ENCODE results near the gene NFKBIB.
"Not testable (repeated sequence)": the region's sequence is repeated elsewhere in the genome, so short reads cannot be mapped to it uniquely, and the experiment has no call there.

NFKBIB gene

DNA sequence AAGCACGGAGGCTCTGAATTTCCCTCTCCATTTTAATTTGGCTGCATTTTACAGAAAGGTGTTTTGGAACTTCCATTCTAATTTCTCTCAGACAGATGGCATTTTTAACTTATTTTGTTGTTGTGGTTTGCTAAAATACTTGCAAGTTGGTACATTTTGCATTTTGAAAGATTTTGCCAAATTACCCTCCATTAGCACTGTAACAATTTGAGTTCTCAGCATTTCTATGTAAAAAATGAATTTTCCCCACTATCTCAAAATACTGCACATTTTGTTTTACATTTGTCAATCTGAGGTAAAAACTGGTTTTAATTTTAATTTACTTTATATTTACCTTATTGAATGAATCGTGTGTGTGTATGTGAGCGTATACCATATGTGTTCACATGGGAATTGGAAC, 43.0 kb upstream of the NFKBIB start:
- TF ChIP-seq CTCF (IDR thresholded peaks at IDR 0.05; ENCODE audit: low read depth, low read length), result no peak
- no peak for DNase-seq (ENCODE audit: extremely low read depth, low read depth)

DNA sequence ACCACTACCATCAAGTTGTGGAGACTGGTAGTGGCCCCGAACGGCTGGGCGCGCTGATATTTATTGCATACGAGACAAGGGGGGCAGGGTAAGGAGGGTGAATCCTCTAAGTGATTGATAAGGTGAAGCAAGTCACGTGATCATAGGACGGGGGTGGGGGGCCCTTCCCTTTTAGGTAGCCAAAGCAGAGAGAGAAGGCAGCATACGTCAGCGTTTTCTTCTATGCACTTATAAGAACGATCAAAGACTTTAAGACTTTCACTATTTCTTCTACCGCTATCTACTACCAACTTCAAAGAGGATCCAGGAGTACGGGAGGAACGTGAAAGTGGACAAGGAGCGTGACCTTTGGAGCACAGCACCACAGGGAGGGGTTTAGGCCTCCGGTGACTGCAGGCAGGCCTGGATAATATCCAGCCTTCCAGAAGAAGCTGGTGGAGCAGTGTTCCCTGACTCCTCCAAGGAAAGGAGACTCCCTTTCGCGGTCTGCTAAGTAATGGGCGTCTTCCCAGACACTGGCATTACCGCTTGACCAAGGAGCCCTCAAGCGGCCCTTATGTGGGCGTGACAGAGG, 40.1 kb upstream of the NFKBIB start:
- not testable (repeated sequence) for DNase-seq (ENCODE audit: extremely low read depth, low read depth)

DNA sequence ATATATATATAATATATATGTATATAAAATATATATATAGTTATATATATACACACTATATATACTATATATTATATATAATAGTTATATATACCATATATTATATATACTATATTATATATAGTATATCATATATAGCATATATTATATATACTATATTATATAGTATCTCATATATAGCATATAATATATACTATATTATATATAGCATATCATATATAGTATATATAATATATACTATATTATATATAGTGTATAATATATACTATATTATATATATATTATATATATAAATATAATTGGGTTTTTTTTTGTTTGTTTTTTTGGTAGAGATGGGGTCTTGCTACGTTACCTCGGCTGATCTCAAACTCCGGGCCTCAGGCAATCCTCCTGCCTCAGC, 38.4 kb upstream of the NFKBIB start:
- no peak for TF ChIP-seq CTCF (IDR thresholded peaks at IDR 0.05; ENCODE audit: low read depth, low read length)
- DNase-seq (ENCODE audit: extremely low read depth, low read depth), result no peak

- TF ChIP-seq CTCF (IDR thresholded peaks at IDR 0.05; ENCODE audit: low read depth, low read length), result no peak
- DNase-seq (ENCODE audit: extremely low read depth, low read depth), result no peak
These were observed 37.3 kb upstream of the NFKBIB start for GRCh38 chr19:38862321-38863059.

GRCh38 chr19:38867171-38867780, 32.5 kb upstream of the NFKBIB start:
- TF ChIP-seq CTCF (IDR thresholded peaks at IDR 0.05; ENCODE audit: low read depth, low read length), result no peak
- DNase-seq (ENCODE audit: extremely low read depth, low read depth), result no peak

- no peak for TF ChIP-seq CTCF (IDR thresholded peaks at IDR 0.05; ENCODE audit: low read depth, low read length)
These were observed 31.2 kb upstream of the NFKBIB start for GRCh38 chr19:38868551-38868950.

GRCh38 chr19:38869160-38869835, 30.5 kb upstream of the NFKBIB start:
- DNase-seq (ENCODE audit: extremely low read depth, low read depth), result no peak

More at GRCh38 chr19:38868551-38868950, 31.2 kb upstream of the NFKBIB start:
- DNase-seq (ENCODE audit: extremely low read depth, low read depth), result no peak

More at GRCh38 chr19:38869160-38869835, 30.5 kb upstream of the NFKBIB start:
- no peak for TF ChIP-seq CTCF (IDR thresholded peaks at IDR 0.05; ENCODE audit: low read depth, low read length)
